GM19025 (cell line): ENCODE data around the gene CCNT1.
"Not testable (repeated sequence)": the region's sequence is repeated elsewhere in the genome, so short reads cannot be mapped to it uniquely, and the experiment has no call there.

Experiments
- ATAC-seq: cut with Tn5 transposase; IDR thresholded peaks from one replicate; pipeline ENCODE4 v1.9.1; 2021; ENCODE audit warnings: mild to moderate bottlenecking, low read depth, moderate library complexity; ENCODE audit not compliant: unreplicated experiment

CCNT1 gene

DNA sequence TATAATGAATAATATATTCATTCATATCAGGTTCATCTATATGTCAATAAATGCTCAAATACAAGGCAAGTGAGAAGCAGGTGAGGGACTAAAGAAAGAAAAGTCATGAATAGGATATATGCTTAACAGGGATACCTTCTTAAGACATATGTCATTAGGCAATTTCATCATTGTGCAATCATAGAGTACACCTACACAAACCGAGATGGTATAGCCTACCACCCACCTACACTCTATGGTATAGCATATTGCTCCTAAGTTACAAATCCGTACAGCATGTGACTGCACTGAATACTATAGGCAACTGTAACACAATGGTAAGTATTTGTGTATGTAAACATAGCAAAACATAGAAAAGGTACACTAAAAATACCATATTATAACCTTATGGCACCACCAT lies 73.5 kb downstream of the CCNT1 start:
- no peak for ATAC-seq

DNA sequence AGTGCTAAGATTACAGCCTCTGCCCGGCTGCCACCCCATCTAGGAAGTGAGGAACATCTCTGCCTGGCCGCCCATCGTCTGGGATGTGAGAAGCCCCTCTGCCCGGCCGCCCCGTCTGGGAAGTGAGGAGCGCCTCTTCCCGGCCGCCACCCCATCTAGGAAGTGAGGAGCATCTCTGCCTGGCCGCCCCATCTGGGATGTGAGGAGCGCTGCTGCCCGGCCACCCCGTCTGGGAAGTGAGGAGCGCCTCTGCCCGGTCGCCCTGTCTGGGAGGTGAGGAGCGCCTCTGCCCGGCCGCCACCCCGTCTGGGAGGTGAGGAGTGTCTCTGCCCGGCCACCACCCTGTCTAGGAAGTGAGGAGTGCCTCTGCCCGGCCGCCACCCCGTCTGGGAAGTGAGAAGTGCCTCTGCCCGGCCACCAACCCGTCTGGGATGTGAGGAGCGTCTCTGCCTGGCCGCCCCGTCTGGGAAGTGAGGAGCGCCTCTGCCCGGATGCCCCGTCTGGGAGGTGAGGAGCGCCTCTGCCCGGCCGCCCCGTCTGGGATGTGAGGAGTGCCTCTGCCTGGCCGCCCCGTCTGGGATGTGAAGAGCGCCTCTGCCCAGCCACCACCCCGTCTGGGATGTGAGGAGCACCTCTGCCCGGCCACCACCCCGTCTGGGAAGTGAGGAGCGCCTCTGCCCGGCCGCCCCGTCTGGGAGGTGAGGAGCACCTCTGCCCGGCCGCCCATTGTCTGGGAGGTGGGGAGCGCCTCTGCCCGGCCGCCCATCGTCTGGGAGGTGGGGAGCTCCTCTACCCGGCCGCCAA lies 74.6 kb downstream of the CCNT1 start:
- ATAC-seq, result not testable (repeated sequence)

DNA sequence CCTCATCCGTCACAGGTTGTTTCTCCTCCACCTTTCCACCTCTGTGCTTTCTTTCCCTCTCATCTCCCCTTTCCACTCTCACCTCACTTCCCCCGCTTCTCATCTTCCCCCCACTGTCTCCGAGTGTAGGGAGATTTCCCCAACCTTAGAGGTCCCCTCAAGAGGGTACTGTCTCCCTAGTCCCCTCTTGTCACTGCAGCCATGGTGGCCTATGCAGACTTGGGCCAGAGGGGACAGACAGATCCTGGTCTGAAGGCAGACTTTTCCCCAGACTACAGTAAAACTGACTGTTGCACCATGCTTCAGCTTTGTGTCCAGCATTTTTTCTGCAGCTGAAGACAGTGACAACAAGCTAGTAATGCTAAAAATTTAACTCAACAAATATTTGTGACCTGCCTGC lies 75.7 kb downstream of the CCNT1 start:
- no peak for ATAC-seq

DNA sequence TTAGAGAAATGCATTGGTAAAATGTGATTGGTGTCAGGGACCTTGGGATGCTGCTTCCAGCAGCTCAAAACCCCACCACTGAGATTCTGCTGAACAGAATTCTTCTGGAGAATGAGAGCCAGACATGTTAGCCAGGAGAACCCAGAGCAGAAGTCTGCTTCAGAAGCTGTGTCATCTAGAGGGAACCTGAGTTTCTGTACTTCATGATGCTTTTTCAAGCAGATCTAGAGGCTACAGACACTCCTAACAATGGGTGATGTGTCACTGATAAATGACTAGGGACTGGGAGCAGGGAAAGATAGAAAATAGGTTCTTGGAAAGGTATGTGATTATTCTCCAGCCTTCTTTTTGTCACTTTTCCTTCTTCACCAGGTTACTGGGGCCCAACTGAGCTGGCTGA lies 76.1 kb downstream of the CCNT1 start:
- ATAC-seq, result no peak
